Measurements from ENCODE around the gene SF3B3.

SF3B3 gene

DNA sequence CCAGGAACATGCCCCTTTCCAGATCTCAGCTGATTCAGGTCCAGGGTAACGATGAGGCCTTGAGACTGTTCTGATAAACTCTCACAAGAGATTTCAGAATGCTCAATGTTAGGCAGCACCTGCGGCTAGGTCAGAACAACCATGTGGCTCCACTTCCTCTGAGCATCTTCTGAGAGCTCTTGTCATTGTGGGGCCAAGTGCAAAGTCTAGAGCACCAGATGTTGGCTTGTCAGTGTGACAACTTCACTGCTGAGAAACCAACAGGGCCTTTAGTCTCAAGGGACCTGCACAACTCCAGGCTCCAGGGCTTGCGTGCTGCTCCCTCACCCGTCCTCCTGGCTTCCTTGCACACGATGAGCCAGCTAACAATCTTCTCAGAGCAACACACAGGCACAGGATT, 40.2 kb upstream of the SF3B3 start:
- no peak for TF ChIP-seq POLR2A (IDR thresholded peaks at IDR 0.05; ENCODE audit: low read depth, low read length)
- no peak for TF ChIP-seq POLR2AphosphoS5 (IDR thresholded peaks at IDR 0.05; ENCODE audit: low read depth, low read length)
- no peak for TF ChIP-seq TAF1 (IDR thresholded peaks at IDR 0.05; ENCODE audit: borderline replicate concordance, low read depth, low read length)
- DNase-seq (ENCODE audit: insufficient read length): no peak
- FAIRE-seq: peak; percentile 74

DNA sequence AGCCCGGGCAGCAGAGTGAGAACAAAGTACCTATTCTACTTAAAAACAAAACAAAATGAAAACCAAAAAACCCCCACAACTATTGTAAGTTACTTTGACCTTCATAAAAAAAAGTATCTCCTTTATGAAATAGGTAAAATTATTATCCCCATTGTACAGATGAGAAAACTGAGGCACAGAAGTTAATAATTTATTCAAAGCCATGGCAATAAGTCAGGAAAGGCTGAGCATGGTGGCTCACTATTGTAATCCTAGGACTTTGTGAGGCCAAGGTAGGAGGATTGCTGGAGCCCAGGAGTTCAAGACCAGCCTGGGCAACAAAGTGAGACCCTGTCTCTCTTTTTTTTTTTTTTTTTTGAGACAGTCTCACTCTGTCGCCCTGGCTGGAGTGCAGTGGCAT, 38.7 kb upstream of the SF3B3 start:
- TF ChIP-seq POLR2AphosphoS5 (IDR thresholded peaks at IDR 0.05; ENCODE audit: low read depth, low read length) (no peak), POLR2A (IDR thresholded peaks at IDR 0.05; ENCODE audit: low read depth, low read length) (no peak), TAF1 (IDR thresholded peaks at IDR 0.05; ENCODE audit: borderline replicate concordance, low read depth, low read length) (no peak)
- FAIRE-seq (no peak), DNase-seq (ENCODE audit: insufficient read length) (no peak)

DNA sequence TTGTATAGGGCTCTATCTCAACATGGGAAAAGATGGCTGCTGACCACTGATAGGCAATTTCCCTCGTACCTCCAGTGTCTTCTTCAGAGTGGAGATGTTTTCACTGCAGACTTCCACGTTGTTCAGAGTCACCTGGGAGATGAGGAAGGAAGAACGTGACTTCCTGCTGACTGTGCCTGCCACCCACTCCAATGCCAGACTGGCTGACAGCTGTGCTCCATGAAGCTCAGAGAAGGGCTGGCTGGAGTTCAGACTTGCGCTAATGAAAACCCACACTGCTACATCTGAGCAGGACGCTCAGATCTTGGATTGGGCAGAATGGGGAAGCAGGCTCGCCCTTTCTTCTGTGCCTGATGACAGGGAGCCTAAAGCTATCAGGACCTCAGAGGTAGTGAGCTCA, 33.4 kb upstream of the SF3B3 start:
- FAIRE-seq: no peak
- DNase-seq (ENCODE audit: insufficient read length): no peak
- TF ChIP-seq POLR2A (IDR thresholded peaks at IDR 0.05; ENCODE audit: low read depth, low read length) (no peak), TAF1 (IDR thresholded peaks at IDR 0.05; ENCODE audit: borderline replicate concordance, low read depth, low read length) (no peak), POLR2AphosphoS5 (IDR thresholded peaks at IDR 0.05; ENCODE audit: low read depth, low read length) (no peak)

DNA sequence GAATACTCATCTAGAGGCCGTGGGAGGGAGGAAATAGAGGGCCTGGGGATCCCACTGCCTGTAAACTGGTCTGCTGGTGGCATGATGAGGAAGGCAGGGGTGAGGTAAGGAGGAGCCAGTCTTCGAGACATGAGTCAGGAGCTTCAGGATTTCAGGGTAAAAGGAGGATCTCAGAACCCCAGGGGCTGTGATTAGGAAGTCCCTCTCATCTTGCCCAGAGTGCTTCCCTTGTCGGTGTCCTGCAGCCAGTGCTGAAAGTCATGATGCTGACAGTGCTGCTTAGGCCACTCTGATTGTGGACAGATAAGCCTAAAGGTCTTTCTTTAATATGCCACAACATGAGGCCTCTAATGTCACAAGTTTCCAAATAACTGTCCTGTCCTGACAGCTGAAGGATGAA, 29.8 kb upstream of the SF3B3 start:
- TF ChIP-seq POLR2AphosphoS5 (IDR thresholded peaks at IDR 0.05; ENCODE audit: low read depth, low read length) (no peak), TAF1 (IDR thresholded peaks at IDR 0.05; ENCODE audit: borderline replicate concordance, low read depth, low read length) (no peak), POLR2A (IDR thresholded peaks at IDR 0.05; ENCODE audit: low read depth, low read length) (no peak)
- no peak for FAIRE-seq
- DNase-seq (ENCODE audit: insufficient read length): no peak

- TF ChIP-seq POLR2A (IDR thresholded peaks at IDR 0.05; ENCODE audit: low read depth, low read length) (no peak), POLR2AphosphoS5 (IDR thresholded peaks at IDR 0.05; ENCODE audit: low read depth, low read length) (no peak), TAF1 (IDR thresholded peaks at IDR 0.05; ENCODE audit: borderline replicate concordance, low read depth, low read length) (no peak)
- FAIRE-seq (no peak), DNase-seq (ENCODE audit: insufficient read length) (no peak)
Measured at GRCh38 chr16:70494202-70494770, 29.3 kb upstream of the SF3B3 start.

GRCh38 chr16:70494777-70495176, 28.8 kb upstream of the SF3B3 start:
- TF ChIP-seq POLR2A (IDR thresholded peaks at IDR 0.05; ENCODE audit: low read depth, low read length): no peak
- no peak for TF ChIP-seq POLR2AphosphoS5 (IDR thresholded peaks at IDR 0.05; ENCODE audit: low read depth, low read length)
- TF ChIP-seq TAF1 (IDR thresholded peaks at IDR 0.05; ENCODE audit: borderline replicate concordance, low read depth, low read length): no peak
- FAIRE-seq: no peak
- no peak for DNase-seq (ENCODE audit: insufficient read length)

GRCh38 chr16:70495425-70496182, 28.0 kb upstream of the SF3B3 start:
- TF ChIP-seq POLR2A (IDR thresholded peaks at IDR 0.05; ENCODE audit: low read depth, low read length) (no peak), POLR2AphosphoS5 (IDR thresholded peaks at IDR 0.05; ENCODE audit: low read depth, low read length) (no peak), TAF1 (IDR thresholded peaks at IDR 0.05; ENCODE audit: borderline replicate concordance, low read depth, low read length) (no peak)
- DNase-seq (ENCODE audit: insufficient read length) (no peak), FAIRE-seq (no peak)

GRCh38 chr16:70496513-70496912, 27.1 kb upstream of the SF3B3 start:
- no peak for TF ChIP-seq POLR2A (IDR thresholded peaks at IDR 0.05; ENCODE audit: low read depth, low read length)
- TF ChIP-seq POLR2AphosphoS5 (IDR thresholded peaks at IDR 0.05; ENCODE audit: low read depth, low read length): no peak
- TF ChIP-seq TAF1 (IDR thresholded peaks at IDR 0.05; ENCODE audit: borderline replicate concordance, low read depth, low read length): no peak
- DNase-seq (ENCODE audit: insufficient read length) (no peak), FAIRE-seq (no peak)

DNA sequence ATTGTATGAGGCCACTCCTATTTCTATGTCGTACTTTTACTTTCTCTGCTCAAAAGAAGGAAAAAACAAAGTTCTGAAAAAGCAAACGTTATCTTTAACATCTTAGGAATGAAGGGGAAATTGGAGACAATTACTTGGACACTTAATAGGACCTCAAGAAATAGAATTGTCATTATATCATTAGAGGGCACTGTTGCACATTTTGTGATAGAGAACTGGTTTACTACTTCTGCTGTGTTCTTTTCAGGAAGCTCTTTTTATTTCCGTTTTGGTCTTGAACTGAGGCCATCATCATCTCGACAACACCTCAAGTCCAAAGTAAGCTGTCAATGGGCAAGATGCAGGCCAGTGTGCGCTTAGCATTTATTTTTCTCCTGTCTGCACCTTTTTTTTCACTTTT, 14.9 kb upstream of the SF3B3 start:
- FAIRE-seq: no peak
- TF ChIP-seq POLR2AphosphoS5 (IDR thresholded peaks at IDR 0.05; ENCODE audit: low read depth, low read length) (no peak), POLR2A (IDR thresholded peaks at IDR 0.05; ENCODE audit: low read depth, low read length) (no peak), TAF1 (IDR thresholded peaks at IDR 0.05; ENCODE audit: borderline replicate concordance, low read depth, low read length) (no peak)
- DNase-seq (ENCODE audit: insufficient read length): no peak

DNA sequence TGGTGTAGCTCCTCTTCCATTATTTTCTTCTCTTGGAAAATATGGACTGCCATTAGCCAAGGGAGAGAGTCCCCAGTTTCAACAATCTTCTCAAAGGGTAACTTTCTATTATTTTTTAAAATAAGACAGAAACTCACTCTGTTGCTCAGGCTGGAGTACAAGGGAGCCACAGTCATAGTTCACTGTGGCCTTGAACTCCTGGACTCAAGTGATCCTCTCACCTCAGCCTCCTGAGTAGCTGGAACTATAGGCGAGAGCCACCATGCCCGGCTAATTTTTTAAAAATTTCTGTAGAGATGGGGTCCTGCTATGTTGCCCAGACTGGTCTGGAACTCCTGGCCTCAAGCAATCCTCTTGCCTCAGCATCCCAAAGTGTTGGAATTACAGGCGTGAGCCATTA, 13.4 kb upstream of the SF3B3 start:
- FAIRE-seq (no peak), DNase-seq (ENCODE audit: insufficient read length) (no peak)
- TF ChIP-seq POLR2AphosphoS5 (IDR thresholded peaks at IDR 0.05; ENCODE audit: low read depth, low read length) (no peak), TAF1 (IDR thresholded peaks at IDR 0.05; ENCODE audit: borderline replicate concordance, low read depth, low read length) (no peak), POLR2A (IDR thresholded peaks at IDR 0.05; ENCODE audit: low read depth, low read length) (no peak)

GRCh38 chr16:70511833-70512232, 11.8 kb upstream of the SF3B3 start:
- TF ChIP-seq POLR2A (IDR thresholded peaks at IDR 0.05; ENCODE audit: low read depth, low read length): no peak
- no peak for TF ChIP-seq POLR2AphosphoS5 (IDR thresholded peaks at IDR 0.05; ENCODE audit: low read depth, low read length)
- TF ChIP-seq TAF1 (IDR thresholded peaks at IDR 0.05; ENCODE audit: borderline replicate concordance, low read depth, low read length): no peak
- FAIRE-seq (no peak), DNase-seq (ENCODE audit: insufficient read length) (no peak)

DNA sequence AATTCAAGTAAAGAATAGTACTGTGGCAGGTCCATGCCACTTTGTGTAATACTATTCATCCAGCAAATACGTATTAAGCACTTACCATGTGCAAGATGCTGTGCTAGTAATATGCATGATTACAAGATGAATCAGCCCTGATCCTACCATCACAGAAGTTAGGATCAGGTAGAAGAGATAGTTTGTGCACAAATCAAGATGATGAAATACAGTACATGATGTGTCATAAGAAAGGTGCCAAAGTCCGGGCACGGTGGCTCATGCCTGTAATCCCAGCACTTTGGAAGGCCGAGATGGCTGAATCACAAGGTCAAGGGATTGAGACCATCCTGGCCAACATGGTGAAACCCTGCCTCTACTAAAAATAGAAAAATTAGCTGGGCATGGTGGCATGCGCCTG, 11.2 kb upstream of the SF3B3 start:
- TF ChIP-seq TAF1 (IDR thresholded peaks at IDR 0.05; ENCODE audit: borderline replicate concordance, low read depth, low read length): no peak
- no peak for TF ChIP-seq POLR2A (IDR thresholded peaks at IDR 0.05; ENCODE audit: low read depth, low read length)
- no peak for TF ChIP-seq POLR2AphosphoS5 (IDR thresholded peaks at IDR 0.05; ENCODE audit: low read depth, low read length)
- FAIRE-seq: no peak
- no peak for DNase-seq (ENCODE audit: insufficient read length)
